Measurements from ENCODE around the gene FARP1. TPM values are rescaled to one million over a fixed set of nuclear protein-coding genes. Genes with fewer than 3 reads are reported as not detected.

The FARP1 gene
- total RNA-seq, 6 experiments from 2014 or later, result 44.9 to 104 (median 80.0) TPM

DNA sequence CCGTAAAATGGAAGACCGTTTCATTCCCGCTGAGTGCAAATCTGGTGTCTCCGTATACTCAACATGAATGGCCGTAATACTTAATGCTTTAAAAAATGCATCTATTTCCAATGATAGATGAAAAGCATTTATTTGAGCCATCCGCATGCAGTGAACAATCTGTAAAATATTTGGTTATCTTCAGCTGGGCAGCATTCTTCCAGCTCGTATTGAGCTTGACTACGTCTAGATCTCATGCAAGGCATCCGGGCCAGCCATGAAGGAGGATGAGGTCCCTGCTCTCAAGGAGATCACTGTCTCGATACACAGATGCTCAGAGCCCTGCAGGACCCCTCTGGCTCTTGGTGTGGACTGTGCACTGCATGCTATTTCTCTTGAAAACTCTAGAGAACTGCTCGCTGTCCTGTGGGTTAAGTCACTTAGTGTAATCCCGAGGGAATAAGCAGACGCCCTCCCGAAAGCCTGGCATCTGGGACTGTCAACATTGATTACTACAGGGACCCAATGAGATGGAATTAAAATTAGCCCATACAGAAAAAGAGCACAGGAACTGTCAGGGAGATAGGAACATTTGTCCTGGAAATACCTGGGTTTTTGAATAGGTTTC is 146.5 kb downstream of the FARP1 start:
- intact Hi-C loops (cut with DNase I), result no loop called here
- WGBS (ENCODE audit: insufficient coverage, low coverage, low lambda C conversion rate, missing lambda C conversion rate), result 88% methylated on average over 10 of the region's 14 CpGs
- Histone ChIP-seq H3K27me3 (no peaks in the 10 kb centered on the region), H3K4me1 (peaks cover 0 to 12% (median 0%) of the 10 kb centered on the region in 4 donors), H3K27ac (no peak overlapping the region), H3K9me3 (no peaks in the 10 kb centered on the region), H3K4me3 (no peak overlapping the region), H3K36me3 (no peaks in the 10 kb centered on the region)
- ATAC-seq, result no peak
- no peak for TF ChIP-seq CTCF (IDR thresholded peaks at IDR 0.05)
- no peak for TF ChIP-seq POLR2A (IDR thresholded peaks at IDR 0.05)
- DNase-seq, result no peak

DNA sequence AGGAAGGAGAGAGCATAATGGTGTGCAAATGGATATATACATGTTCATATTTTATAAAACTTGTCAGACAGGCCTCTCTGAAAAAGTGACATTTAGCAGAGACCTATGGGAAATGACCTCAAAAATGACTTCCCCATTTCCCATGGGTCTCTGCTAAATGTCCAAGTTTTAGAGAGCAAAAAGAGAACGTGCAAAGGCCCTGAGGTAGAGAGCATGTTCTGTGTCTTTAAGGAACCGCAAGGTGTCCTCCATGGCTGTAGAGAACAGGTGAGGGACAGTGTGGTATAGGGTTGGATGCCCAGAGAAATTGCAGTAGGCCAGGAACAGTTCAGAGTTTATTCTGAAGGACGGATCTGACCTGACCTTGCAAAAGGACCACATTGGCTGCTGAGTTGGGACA is 147.4 kb downstream of the FARP1 start:
- intact Hi-C loops (cut with DNase I), result no loop called here

GRCh38 chr13:98291658-98292057 is 148.8 kb downstream of the FARP1 start:
- intact Hi-C loops (cut with DNase I), result no loop called here
- 92% methylated on average over 2 of the region's 2 CpGs for WGBS (ENCODE audit: insufficient coverage, low coverage, low lambda C conversion rate, missing lambda C conversion rate)
- TF ChIP-seq CTCF (IDR thresholded peaks at IDR 0.05) (no peak), POLR2A (IDR thresholded peaks at IDR 0.05) (no peak)
- no peaks in the 10 kb centered on the region for H3K27me3 ChIP-seq
- H3K4me1 ChIP-seq, result peaks cover 0 to 12% (median 0%) of the 10 kb centered on the region in 4 donors
- no peaks in the 10 kb centered on the region for H3K36me3 ChIP-seq
- DNase-seq (no peak), ATAC-seq (no peak)
- H3K9me3 ChIP-seq, result no peaks in the 10 kb centered on the region
- H3K27ac ChIP-seq, result no peak overlapping the region
- H3K4me3 ChIP-seq, result no peak overlapping the region

More for the DNA sequence above, 147.4 kb downstream of the FARP1 start:
- no peaks in the 10 kb centered on the region for H3K27me3 ChIP-seq
- no peak for DNase-seq
- H3K9me3 ChIP-seq, result no peaks in the 10 kb centered on the region
- 86% methylated on average over 3 of the region's 3 CpGs for whole genome bisulfite sequencing (ENCODE audit: insufficient coverage, low coverage, low lambda C conversion rate, missing lambda C conversion rate)
- no peaks in the 10 kb centered on the region for H3K36me3 ChIP-seq
- no peak overlapping the region for H3K4me3 ChIP-seq
- peaks cover 0 to 12% (median 0%) of the 10 kb centered on the region in 4 donors for H3K4me1 ChIP-seq
- TF ChIP-seq CTCF (IDR thresholded peaks at IDR 0.05) (no peak), POLR2A (IDR thresholded peaks at IDR 0.05) (no peak)
- H3K27ac ChIP-seq, result no peak overlapping the region
- ATAC-seq, result no peak

DNA sequence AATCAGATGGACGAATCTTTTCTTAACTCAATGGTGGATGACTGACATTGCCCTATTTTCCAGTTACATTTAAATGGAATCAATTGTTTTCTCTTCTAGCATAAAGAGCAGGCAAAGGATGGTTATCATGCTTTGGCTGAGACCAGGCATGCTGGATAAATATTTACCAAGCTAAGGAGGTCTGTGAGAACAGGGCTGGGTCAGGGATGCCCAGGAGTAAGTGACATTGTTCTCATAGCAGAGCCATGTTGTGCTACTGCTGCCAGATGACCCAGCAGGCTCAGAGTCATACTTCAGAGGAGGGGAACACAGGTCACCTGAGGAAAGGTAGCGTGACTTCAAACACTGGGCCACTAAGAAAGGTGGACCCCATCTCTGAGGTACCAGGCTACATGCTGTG is 150.2 kb downstream of the FARP1 start:
- Histone ChIP-seq H3K4me1 (peaks cover 0 to 15% (median 2%) of the 10 kb centered on the region in 4 donors), H3K27me3 (no peaks in the 10 kb centered on the region), H3K4me3 (no peak overlapping the region), H3K36me3 (no peaks in the 10 kb centered on the region), H3K9me3 (no peaks in the 10 kb centered on the region), H3K27ac (no peak overlapping the region)
- no peak for TF ChIP-seq CTCF (IDR thresholded peaks at IDR 0.05)
- 67% methylated on average over 1 of the region's 2 CpGs for WGBS (ENCODE audit: insufficient coverage, low coverage, low lambda C conversion rate, missing lambda C conversion rate)
- intact Hi-C loops (cut with DNase I), result no loop called here
- no peak for DNase-seq
- ATAC-seq, result peak; percentile 68 to 78 (median 73)
